ENCODE measurements around the gene MAD1L1. TPM values are rescaled to one million over a fixed set of nuclear protein-coding genes. Genes with fewer than 3 reads are reported as not detected.
A peak's percentile ranks its signal among the peaks of the same experiment; 100 is the strongest.
"Not testable (repeated sequence)": the region's sequence is repeated elsewhere in the genome, so short reads cannot be mapped to it uniquely, and the experiment has no call there.

The MAD1L1 gene
- total RNA-seq, 1 donor from 2014 or later, result 32.3 TPM

DNA sequence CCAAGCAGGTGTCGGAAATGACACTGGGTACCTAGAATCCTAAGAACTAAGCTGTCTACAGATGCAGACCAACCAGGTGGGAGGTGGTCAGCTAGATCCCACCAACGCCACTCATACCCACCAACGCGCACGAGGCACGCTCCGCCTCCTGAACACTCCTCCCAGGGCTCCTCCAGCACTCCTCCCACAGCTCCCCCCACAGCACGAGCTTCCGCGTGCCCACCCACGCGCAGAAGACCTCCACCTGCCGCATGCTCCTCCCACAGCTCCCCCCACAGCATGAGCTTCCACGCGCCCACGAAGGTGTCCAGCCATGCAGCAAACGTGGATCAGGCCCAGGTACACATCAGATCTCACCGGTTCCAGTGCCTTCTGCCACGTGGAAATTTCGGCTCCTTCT lies 196.0 kb downstream of the MAD1L1 start:
- no peak overlapping the region for H3K9ac ChIP-seq (ENCODE audit: low read length)
- DNase-seq (ENCODE audit: low read depth) (no peak), FAIRE-seq (no peak)
- peaks cover 45% of the 10 kb centered on the region for H4K20me1 ChIP-seq (ENCODE audit: insufficient read depth, low read length)
- no peaks in the 10 kb centered on the region for H3K79me2 ChIP-seq (ENCODE audit: insufficient read depth, low read length)
- no peak overlapping the region for H3K4me3 Mint-ChIP-seq (ENCODE audit: unreplicated experiment)
- H3K4me2 ChIP-seq (ENCODE audit: low read length), result no peak overlapping the region
- no peak overlapping the region for H3K4me3 ChIP-seq (ENCODE audit: insufficient read depth, low read depth, low read length)
- peaks cover 7% of the 10 kb centered on the region for H3K4me1 Mint-ChIP-seq (ENCODE audit: low read depth, unreplicated experiment)
- no peak overlapping the region for H2AFZ ChIP-seq (ENCODE audit: low read depth, low read length)
- H3K9me3 Mint-ChIP-seq (ENCODE audit: unreplicated experiment), result peaks cover 1% of the 10 kb centered on the region
- H3K27ac Mint-ChIP-seq (ENCODE audit: unreplicated experiment), result peak overlapping the region; percentile 44
- no peaks in the 10 kb centered on the region for H3K27me3 Mint-ChIP-seq (ENCODE audit: low read depth, unreplicated experiment)
- H3K27me3 ChIP-seq (ENCODE audit: insufficient read depth, low read length), result no peaks in the 10 kb centered on the region
- H3K4me1 ChIP-seq (ENCODE audit: insufficient read depth, low read length), result peaks cover 2% of the 10 kb centered on the region
- peaks cover 11% of the 10 kb centered on the region for H3K36me3 Mint-ChIP-seq (ENCODE audit: low read depth, unreplicated experiment)
- H3K36me3 ChIP-seq (ENCODE audit: insufficient read depth, low read length), result no peaks in the 10 kb centered on the region
- no peaks in the 10 kb centered on the region for H3K9me3 ChIP-seq (ENCODE audit: insufficient read depth, low read depth, low read length)
- TF ChIP-seq EZH2 (IDR thresholded peaks at IDR 0.05; ENCODE audit: insufficient read depth, low read length) (no peak), CTCF (IDR thresholded peaks at IDR 0.05; ENCODE audit: insufficient read depth, low read depth, low read length) (no peak)
- H3K27ac ChIP-seq (ENCODE audit: low read depth, low read length), result no peak overlapping the region

GRCh38 chr7:2036201-2036600 lies 196.5 kb downstream of the MAD1L1 start:
- not testable (repeated sequence) for H3K36me3 Mint-ChIP-seq (ENCODE audit: low read depth, unreplicated experiment); H2AFZ ChIP-seq (ENCODE audit: low read depth, low read length); H3K4me3 ChIP-seq (ENCODE audit: insufficient read depth, low read depth, low read length); H3K9me3 Mint-ChIP-seq (ENCODE audit: unreplicated experiment); DNase-seq (ENCODE audit: low read depth); H3K27ac ChIP-seq (ENCODE audit: low read depth, low read length); H3K36me3 ChIP-seq (ENCODE audit: insufficient read depth, low read length); H3K4me1 ChIP-seq (ENCODE audit: insufficient read depth, low read length); H3K9ac ChIP-seq (ENCODE audit: low read length); H3K9me3 ChIP-seq (ENCODE audit: insufficient read depth, low read depth, low read length); H3K4me3 Mint-ChIP-seq (ENCODE audit: unreplicated experiment); H3K27me3 Mint-ChIP-seq (ENCODE audit: low read depth, unreplicated experiment); FAIRE-seq; H3K27me3 ChIP-seq (ENCODE audit: insufficient read depth, low read length); H3K4me2 ChIP-seq (ENCODE audit: low read length); H3K79me2 ChIP-seq (ENCODE audit: insufficient read depth, low read length)
- H4K20me1 ChIP-seq (ENCODE audit: insufficient read depth, low read length), result peaks cover 45% of the 10 kb centered on the region
- H3K4me1 Mint-ChIP-seq (ENCODE audit: low read depth, unreplicated experiment), result peaks cover 13% of the 10 kb centered on the region
- H3K27ac Mint-ChIP-seq (ENCODE audit: unreplicated experiment), result peak overlapping the region; percentile 23

- H2AFZ ChIP-seq (ENCODE audit: low read depth, low read length), result no peak overlapping the region
- H3K4me1 ChIP-seq (ENCODE audit: insufficient read depth, low read length), result peaks cover 2% of the 10 kb centered on the region
- no peak overlapping the region for H3K27ac ChIP-seq (ENCODE audit: low read depth, low read length)
- H3K9me3 Mint-ChIP-seq (ENCODE audit: unreplicated experiment), result peaks cover 3% of the 10 kb centered on the region
- FAIRE-seq (no peak), DNase-seq (ENCODE audit: low read depth) (no peak)
- H3K4me3 Mint-ChIP-seq (ENCODE audit: unreplicated experiment), result no peak overlapping the region
- no peak overlapping the region for H3K9ac ChIP-seq (ENCODE audit: low read length)
- no peaks in the 10 kb centered on the region for H3K27me3 Mint-ChIP-seq (ENCODE audit: low read depth, unreplicated experiment)
- H3K27ac Mint-ChIP-seq (ENCODE audit: unreplicated experiment), result no peak overlapping the region
- H3K36me3 Mint-ChIP-seq (ENCODE audit: low read depth, unreplicated experiment), result peaks cover 8% of the 10 kb centered on the region
- H3K4me3 ChIP-seq (ENCODE audit: insufficient read depth, low read depth, low read length), result no peak overlapping the region
- H3K4me2 ChIP-seq (ENCODE audit: low read length), result no peak overlapping the region
- H3K9me3 ChIP-seq (ENCODE audit: insufficient read depth, low read depth, low read length), result no peaks in the 10 kb centered on the region
- H3K79me2 ChIP-seq (ENCODE audit: insufficient read depth, low read length), result no peaks in the 10 kb centered on the region
- H4K20me1 ChIP-seq (ENCODE audit: insufficient read depth, low read length), result peaks cover 40% of the 10 kb centered on the region
- H3K27me3 ChIP-seq (ENCODE audit: insufficient read depth, low read length), result no peaks in the 10 kb centered on the region
- TF ChIP-seq CTCF (IDR thresholded peaks at IDR 0.05; ENCODE audit: insufficient read depth, low read depth, low read length) (no peak), EZH2 (IDR thresholded peaks at IDR 0.05; ENCODE audit: insufficient read depth, low read length) (no peak)
- peaks cover 13% of the 10 kb centered on the region for H3K4me1 Mint-ChIP-seq (ENCODE audit: low read depth, unreplicated experiment)
- H3K36me3 ChIP-seq (ENCODE audit: insufficient read depth, low read length), result no peaks in the 10 kb centered on the region
Measured at GRCh38 chr7:2034291-2035201, 198.2 kb downstream of the MAD1L1 start.
